Measurements from ENCODE around the gene GTF2H4.
"Not testable (repeated sequence)": the region's sequence is repeated elsewhere in the genome, so short reads cannot be mapped to it uniquely, and the experiment has no call there.

GTF2H4 gene

GRCh38 chr6:30924040-30924627 is 16.1 kb downstream of the GTF2H4 start:
- DNase-seq (ENCODE audit: low spot score): not testable (repeated sequence)

- DNase-seq (ENCODE audit: low spot score): peak; percentile 93
These were observed 18.6 kb downstream of the GTF2H4 start for GRCh38 chr6:30926644-30927043.

DNA sequence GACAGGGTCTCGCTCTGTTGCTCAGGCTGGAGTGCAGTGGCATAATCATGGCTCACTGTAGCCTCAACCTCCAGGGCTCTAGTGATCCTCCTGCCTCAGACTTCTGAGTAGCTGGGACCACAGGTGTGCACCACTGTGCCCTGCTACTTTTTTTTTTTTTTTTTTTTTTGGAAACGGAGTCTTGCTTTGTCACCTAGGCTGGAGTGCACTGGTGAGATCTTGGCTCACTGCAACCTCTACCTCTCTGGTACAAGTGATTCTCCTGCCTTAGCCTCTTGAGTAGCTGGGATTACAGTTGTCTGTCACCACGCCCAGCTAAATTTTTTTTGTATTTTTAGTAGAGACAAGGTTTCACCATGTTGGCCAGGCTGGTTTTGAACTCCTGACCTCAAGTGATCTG is 19.1 kb downstream of the GTF2H4 start:
- not testable (repeated sequence) for DNase-seq (ENCODE audit: low spot score)

DNA sequence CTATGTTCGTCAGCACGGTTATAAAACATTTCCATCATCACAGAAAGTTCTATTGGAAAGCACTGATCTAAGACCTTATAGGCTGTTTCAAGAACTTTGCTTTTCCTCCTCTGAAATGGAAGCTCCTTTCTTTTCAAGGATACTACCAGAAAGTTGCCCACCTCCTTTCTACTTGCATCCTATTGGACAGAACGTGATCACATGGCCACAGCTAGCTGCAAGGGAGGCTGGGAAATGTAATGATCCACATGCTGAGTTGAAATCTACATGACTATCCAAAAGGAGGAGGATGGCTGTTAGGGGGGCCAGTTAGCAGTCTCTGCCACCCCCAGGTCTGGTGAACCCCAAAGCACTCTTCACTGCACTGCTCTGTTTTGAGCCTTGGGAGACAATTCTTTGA is 20.7 kb downstream of the GTF2H4 start:
- DNase-seq (ENCODE audit: low spot score): no peak

- DNase-seq (ENCODE audit: low spot score): peak; percentile 67
These were observed 22.5 kb downstream of the GTF2H4 start for GRCh38 chr6:30930506-30930905.

GRCh38 chr6:30931272-30931671 is 23.3 kb downstream of the GTF2H4 start:
- no peak for DNase-seq (ENCODE audit: low spot score)

DNA sequence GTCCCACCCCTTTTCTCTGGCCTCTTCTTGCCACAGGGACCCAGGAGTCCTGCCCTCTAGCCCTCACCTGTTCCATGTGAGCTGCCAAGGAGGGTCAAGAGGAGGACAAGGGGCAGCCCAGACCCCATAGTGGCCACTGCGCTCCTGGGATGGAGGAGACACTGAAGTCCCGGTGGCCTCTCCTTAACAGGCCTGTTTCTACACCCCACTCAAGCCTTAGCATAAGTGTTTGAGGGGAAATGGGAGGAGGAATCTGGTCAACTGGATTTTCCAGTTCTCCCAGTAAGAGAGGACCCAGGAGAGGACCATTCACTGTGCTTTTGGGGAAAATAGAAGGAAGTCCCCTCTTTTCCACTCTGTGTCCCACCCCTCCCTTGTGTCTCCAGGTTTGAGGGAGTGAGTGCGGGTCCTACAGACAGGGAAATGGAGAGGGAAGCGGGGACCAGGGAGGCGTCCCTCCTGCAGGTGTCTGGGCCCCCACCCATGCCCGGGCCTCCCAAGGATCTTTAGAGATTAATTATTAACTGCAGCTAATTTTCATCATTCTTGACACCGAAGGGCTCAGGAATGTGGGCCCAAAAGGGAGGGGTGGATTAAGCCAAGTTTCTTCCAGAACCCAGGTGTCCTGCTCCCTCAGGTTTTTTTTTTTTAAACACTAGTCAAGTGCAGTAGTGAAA is 24.1 kb downstream of the GTF2H4 start, which contains the start of gene SFTA2:
Gene SFTA2 (minus strand): TSS at position 202 of the 677 bp plus-strand sequence. CDS start 74 bp downstream, at position 128.
- peak; percentile 86 for DNase-seq (ENCODE audit: low spot score)

- DNase-seq (ENCODE audit: low spot score): no peak
These were observed 24.8 kb downstream of the GTF2H4 start for GRCh38 chr6:30932665-30933365.

GRCh38 chr6:30935018-30935417 is 27.0 kb downstream of the GTF2H4 start:
- DNase-seq (ENCODE audit: low spot score): peak; percentile 45

GRCh38 chr6:30937265-30937664 is 29.3 kb downstream of the GTF2H4 start:
- no peak for DNase-seq (ENCODE audit: low spot score)

- no peak for DNase-seq (ENCODE audit: low spot score)
These were observed 30.7 kb downstream of the GTF2H4 start for GRCh38 chr6:30938730-30939129.

GRCh38 chr6:30939473-30939872 is 31.5 kb downstream of the GTF2H4 start:
- DNase-seq (ENCODE audit: low spot score): no peak

DNA sequence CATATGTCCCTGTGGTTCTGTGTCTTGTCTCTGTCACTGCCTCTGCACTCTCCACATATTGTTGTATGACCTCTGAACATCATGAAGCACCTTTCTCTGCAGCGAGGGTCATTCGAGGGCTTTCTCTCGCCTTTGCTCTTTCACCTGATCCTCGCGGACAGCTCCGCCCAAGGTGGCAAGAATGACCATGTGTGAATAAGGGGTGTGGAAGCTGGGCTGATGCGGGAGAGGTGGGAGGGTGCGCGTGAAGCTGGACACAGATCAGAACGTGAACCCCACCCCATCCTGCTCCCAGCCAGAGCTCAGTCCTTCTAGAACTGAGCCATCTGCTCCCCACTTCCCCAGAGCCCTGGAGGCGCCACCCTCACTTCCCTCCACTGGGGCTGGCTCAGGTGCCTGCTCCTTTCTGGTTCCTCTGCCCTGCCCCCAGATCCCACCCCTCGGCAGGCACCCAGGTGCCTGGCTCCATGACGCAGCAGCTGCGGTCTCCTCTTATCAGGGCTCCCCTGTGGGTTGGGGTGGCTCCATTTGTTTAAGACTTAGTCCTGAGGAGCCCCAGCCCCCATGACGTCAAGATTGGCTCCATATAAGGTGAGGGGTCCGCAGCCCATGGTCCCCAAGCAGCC is 32.5 kb downstream of the GTF2H4 start, which contains the start of gene MUCL3:
Gene MUCL3 (plus strand): TSS at position 613 of the 626 bp plus-strand sequence. CDS start 27 bp downstream, outside the sequence.
- DNase-seq (ENCODE audit: low spot score): no peak

- peak; percentile 92 for DNase-seq (ENCODE audit: low spot score)
These were observed 34.5 kb downstream of the GTF2H4 start for GRCh38 chr6:30942338-30943060.

- no peak for DNase-seq (ENCODE audit: low spot score)
These were observed 36.0 kb downstream of the GTF2H4 start for GRCh38 chr6:30944051-30944450.

DNA sequence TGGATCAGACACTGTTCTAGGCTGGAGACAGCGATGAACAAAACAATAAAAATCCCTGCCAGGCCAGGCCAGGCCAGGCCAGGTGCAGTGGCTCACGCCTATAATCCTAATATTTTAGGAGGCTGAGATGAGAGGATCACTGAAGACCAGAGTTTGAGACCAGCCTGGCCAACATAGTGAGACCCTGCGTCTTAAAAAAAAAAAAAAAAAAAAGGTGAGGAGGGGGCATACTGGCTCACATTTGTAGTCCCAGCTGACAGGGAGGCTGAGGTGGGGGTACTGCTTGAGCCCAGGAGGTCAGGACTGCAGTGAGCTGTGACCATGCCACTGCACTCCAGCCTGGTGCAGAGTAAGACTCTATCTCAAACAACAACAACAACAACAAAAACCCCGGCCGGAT is 37.3 kb downstream of the GTF2H4 start:
- no peak for DNase-seq (ENCODE audit: low spot score)

DNA sequence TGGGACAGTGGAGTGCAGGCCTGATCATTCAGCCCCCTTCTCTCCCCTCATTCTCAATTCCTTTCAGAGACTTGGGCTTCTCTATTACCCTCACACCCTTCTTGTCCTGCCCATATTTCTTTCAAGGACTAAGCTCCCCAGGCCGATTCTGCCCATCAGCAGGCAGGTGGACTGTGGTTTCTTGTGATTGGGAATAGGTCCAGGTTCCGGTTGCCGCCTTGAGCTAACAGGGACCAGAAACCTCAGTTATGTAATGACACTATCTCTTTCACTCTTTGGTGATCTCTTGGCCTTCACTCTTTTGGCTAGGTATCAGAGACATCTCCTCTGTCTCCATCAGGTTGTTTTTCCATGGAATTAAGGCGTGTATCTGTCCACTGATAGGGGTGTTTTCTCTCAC is 39.2 kb downstream of the GTF2H4 start:
- DNase-seq (ENCODE audit: low spot score): no peak

- no peak for DNase-seq (ENCODE audit: low spot score)
These were observed 40.8 kb downstream of the GTF2H4 start for GRCh38 chr6:30948811-30949210.

GRCh38 chr6:30951907-30952469 is 44.0 kb downstream of the GTF2H4 start:
- DNase-seq (ENCODE audit: low spot score): no peak

DNA sequence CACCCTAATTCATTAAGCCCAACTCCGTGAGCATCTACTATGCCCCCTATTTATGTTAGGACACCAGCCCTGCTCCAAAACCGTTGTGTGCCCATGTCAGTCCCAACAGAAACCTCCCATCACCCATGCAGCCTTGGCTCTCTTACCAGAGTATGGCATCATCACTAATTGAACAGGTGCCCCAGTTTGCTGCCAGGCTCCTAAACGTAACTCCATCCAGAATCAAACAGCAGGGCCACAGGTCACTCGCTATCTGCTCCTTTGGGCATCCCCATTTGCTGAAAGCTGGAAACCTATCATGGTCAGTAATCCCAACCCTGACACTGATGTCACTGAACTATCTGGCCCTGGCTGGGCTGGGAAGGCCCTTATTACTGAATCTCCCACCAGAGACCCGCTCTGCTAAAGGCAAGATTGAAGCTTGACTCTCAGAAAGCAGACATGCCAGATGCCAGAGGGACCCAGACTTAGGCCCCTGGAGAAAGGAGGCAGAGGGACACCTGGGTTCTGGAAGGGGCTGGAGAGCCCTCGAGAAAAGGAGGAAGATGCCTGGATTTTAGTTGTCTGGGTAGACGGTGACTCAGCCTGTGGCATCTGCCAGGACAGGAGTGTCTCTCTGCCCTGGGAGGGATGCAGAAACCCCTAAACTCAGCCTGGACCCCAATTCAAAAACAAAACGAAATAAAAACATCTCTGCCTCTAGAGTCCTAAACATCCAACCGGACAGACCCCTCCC is 46.8 kb downstream of the GTF2H4 start:
- peak; percentile 35 for DNase-seq (ENCODE audit: low spot score)

All from kidney tubule cell (primary cell).